H1 (cell line): ENCODE results near the gene DIP2B. TPM values are rescaled to one million over a fixed set of nuclear protein-coding genes. Genes with fewer than 3 reads are reported as not detected.

Source experiments
- CREB1 ChIP-seq: IDR thresholded peaks from 2 replicates; pipeline ENCODE4 v1.6.1; 2012; ENCODE audit warnings: inconsistent platforms
- PHF8 ChIP-seq: fragments of 200-600 bp; sonication (generic); conservative IDR thresholded peaks from 2 replicates; pipeline ENCODE4 v1.7.1; 2012; ENCODE audit warnings: low read depth, mild to moderate bottlenecking, inconsistent platforms, low read length, moderate library complexity
- polyA plus RNA-seq, 7 experiments: library from polyadenylated mRNA; depleted of rRNA in 3 of 7; stranded (reverse) in 5 of 7; unstranded in 2 of 7; fragments of >200 nt in 5 of 7; fragments of 200-250 nt in 2 of 7; gene quantifications; 1 replicate in 5 of 7; 2 replicates in 1 of 7; 4 replicates in 1 of 7; pipeline versions ENCODE4 v1.2.1 to v1.2.3, GENCODE V29; 2011 to 2013; ENCODE audit warnings: missing spikeins in 2 of 7, mixed read lengths in 2 of 7
- total RNA-seq: library from RNA; stranded (reverse); fragmentation: NEBNext Ultra II Directional; extraction: Animal tissue kit (Norgen Biotek cat#: 25700); gene quantifications from 2 replicates; pipeline ENCODE4 v1.2.1, GENCODE V29; 2021
- TF ChIP-seq, protein P1 (sequence below): IDR thresholded peaks from 2 replicates; pipeline ENCODE4 v1.6.1; 2011; ENCODE audit warnings: low read depth, mild to moderate bottlenecking, low read length; ENCODE audit not compliant: insufficient read depth

The DIP2B gene
- total and polyA plus RNA-seq, 2 of the 8 experiments (the other 6 are each of a cell fraction or from before 2014, with no cell fraction given): 11.1 to 29.6 TPM

DNA sequence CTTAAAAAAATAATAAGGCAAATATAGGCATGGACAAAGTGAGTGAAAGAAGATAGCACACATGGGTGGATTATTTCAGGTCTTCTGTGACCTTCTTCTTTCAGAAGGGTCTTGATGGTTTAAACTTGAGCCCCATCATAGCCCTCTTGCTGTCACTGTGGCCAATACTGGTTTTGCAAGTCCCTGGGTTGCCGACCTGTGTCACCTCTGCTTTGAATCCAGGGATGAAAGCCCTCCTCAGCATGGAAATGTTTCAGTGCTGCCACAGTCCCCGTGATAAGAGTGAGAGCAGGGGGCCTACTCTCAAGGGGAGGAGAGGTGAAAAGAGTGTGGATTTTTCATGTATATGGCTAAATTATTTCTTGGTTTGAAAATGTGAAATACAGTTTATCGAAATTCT, 228.9 kb downstream of the DIP2B start (continued):
- TF ChIP-seq CREB1: no peak
- no peak for TF ChIP-seq PHF8
- TF ChIP-seq, protein P1, sequence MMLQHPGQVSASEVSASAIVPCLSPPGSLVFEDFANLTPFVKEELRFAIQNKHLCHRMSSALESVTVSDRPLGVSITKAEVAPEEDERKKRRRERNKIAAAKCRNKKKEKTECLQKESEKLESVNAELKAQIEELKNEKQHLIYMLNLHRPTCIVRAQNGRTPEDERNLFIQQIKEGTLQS: no peak
